Activated gamma-delta T cell treated with anti-CD3 and anti-CD28 coated beads, Interleukin-2, amount 50 U/mL, for 16 hours (primary cell): ENCODE measurements around the gene APCDD1.
"Not testable (repeated sequence)": the region's sequence is repeated elsewhere in the genome, so short reads cannot be mapped to it uniquely, and the experiment has no call there.

Experiments used
- DNase-seq: peaks from one replicate; pipeline ENCODE4 v3.0.0-alpha.2; 2020; ENCODE audit warnings: low read depth

APCDD1 gene

GRCh38 chr18:10495936-10496335 is 41.5 kb downstream of the APCDD1 start:
- no peak for DNase-seq

GRCh38 chr18:10497206-10497749 is 42.8 kb downstream of the APCDD1 start:
- DNase-seq, result no peak

GRCh38 chr18:10499230-10499629 is 44.8 kb downstream of the APCDD1 start:
- no peak for DNase-seq

DNA sequence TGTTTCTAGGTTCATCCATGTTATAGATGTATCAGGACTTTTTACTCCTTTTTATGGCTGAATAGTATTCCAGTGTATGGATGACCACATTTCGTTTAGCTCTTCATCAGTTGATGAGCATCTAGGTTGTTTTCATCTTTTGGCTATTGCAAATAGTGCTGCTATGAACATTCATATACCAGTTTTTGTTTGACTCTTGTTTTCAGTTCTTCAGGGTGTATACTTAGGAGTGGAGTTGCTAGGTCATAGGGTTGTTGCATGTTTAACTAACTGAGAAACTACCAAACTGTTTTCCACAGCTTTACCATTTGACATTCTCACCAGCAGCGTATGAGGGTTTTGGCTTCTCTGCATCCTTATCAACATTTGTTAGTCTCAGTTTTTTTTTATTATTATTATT is 45.6 kb downstream of the APCDD1 start:
- DNase-seq, result no peak

DNA sequence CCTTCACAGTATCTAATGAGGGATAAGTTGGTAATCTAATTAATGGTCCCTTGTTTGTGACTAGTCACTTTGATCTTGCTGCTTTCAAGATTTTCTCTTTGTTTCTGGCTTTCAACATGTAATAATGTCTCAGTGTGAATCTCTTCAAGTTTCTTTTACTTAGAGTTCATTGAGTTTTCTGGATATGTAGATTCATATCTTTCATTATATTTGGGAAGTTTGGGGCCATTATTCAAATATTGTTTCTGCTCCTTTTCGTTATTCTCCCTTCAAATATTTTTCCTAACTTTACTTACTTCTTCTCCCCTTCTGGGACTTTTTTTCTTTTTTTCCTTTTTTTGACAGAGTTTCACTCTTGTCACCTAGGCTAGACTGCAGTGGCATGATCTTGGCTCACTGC is 50.3 kb downstream of the APCDD1 start:
- no peak for DNase-seq

DNA sequence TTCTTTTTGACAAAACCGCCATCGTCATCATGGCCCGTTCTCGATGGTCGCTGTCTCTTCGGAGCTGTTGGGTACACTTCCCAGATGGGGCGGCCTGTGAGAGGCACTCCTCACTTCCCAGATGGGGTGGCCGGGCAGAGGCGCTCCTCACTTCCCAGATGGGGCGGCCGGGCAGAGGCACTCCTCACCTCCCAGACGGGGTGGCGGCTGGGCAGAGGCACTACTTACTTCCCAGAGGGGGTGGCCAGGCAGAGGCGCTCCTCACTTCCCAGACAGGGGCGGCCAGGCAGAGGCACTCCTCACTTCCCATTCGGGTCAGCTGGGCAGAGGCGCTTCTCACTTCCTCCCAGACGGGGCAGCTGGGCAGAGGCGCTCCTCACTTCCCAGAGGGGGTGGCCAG is 51.5 kb downstream of the APCDD1 start:
- DNase-seq, result not testable (repeated sequence)

- no peak for DNase-seq
Measured at GRCh38 chr18:10508591-10508990, 54.2 kb downstream of the APCDD1 start.

- DNase-seq, result no peak
Measured at GRCh38 chr18:10511236-10511635, 56.8 kb downstream of the APCDD1 start.

DNA sequence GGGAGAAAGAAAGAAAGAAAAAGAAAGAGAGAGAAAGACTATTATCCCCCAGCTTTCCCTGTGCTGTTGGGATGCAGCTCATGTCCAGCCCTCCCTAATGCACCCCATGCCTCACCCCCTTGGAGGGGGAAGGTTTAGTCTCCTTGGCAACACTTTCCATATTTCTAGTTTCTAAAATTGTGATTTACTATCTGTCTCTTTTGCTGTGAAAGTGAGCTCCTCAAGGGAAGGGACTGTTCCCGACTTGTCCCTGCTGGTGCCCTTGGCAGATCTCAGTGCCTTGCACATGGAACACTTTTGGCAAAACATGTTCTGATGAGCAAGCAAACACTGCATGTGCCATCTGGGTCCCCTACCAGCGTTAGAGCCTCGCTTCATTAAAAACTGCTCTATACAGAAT is 59.6 kb downstream of the APCDD1 start:
- DNase-seq, result no peak

- no peak for DNase-seq
Measured at GRCh38 chr18:10514601-10515000, 60.2 kb downstream of the APCDD1 start.

DNA sequence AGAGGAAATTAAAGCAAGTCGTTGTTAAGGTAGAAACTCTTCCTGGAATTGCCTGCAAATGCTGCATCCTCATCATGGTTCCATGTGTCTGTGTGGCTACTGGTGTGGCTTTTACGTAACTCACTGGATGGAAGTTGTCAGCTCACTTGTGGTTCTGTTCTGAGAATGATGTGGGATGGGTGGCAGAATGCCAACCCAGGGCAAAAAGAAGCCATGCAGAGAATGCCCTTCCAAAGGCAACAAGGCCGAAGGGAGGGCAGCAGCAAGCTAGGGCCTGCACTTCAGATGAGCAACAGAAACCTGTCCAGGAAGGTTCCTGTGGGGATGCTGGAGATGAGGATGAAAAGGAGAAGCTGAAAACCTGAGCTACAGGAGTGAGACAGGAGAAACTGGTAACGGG is 61.0 kb downstream of the APCDD1 start:
- no peak for DNase-seq

DNA sequence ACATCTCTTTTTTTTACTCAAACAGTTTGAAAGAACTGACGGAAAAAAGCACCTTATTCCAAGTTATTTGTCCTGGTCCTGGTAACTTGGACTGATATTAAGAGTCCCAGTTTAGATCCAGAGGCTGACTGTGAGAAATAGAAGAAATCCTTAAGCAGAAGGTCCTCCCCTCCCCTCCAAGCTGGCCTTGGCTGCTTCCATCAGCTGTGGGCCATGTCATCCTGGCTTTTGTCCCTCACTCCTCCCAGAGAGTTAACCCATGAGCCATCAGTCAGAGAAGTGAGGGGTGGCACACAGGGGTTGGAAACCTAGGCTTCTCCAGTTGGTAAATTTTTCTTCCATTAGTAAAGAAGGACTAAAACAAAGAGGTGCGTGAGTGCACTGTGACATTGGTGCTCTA is 61.6 kb downstream of the APCDD1 start:
- DNase-seq, result no peak

DNA sequence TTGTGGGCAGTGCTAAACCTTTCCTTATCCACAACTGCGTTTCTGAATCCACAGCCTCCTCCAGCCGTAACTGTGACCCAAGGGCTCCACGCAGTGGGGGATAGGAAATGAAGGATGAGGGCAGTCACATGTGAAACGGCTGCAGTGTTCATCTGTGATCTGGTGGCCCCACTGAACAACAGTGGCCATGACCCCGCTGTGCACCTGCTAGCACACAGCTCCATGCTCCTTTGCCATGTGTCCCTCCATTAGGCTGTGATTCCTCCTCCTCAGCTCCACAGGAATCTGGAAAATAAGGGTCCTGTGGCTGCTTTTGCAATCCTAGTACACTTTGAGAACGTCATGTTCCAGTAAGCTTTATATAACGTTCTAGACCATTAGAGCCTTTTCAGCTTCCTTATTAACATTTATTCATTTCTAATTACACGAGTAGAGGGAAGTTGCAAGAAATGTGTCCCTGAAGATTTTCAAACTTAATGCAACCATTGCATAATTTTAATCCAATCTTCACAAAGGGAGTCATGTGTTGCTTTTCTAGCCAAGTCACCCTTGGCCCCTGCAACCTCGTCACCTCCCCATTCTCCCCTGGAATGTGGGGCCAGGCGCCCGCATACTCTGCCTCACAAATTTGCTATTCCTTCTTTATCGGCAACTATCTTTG is 64.3 kb downstream of the APCDD1 start:
- no peak for DNase-seq

- DNase-seq, result no peak
Measured at GRCh38 chr18:10519366-10519765, 64.9 kb downstream of the APCDD1 start.

DNA sequence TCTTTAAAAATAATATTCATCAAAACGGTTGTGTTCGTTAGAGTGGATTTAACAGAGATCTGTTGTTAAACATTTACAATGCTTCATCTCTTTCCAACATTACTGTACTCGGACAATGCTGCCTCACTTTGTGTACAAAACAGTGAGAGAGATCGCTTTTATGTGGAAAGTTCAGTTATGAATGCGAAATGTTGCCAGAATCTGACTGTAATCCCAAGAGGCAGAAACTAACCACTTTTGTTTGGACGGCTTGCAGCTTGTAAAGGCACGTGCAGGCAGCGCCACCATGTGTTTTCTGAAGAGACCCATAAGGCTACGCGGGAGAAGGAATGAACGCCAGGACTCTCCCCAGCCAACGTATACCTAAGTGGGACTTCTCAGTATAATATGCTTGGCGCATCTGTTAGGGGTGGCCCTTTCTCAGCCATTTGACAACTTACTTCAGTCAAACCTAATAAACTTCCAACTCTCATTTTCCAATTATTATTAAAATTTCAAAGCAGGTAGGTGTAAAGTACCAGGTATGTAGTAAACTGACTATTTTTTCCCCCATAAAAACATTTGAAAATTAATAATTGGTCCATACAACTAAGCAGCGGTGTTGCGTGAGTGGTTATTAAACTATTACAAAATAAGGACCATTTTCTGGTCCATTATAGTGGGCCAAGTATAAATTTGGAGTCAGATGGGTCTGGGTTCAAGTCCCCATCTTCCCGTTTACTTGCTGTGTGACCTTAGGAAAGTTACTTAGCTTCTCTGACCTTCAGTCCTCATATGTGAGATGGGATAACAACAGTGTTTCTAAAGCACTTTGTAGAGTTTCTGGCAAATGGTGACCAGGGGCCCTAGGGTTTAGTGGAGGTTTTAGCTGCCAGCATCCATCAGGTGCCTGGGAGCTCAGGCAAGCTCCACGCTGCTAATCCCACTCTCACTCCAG is 65.8 kb downstream of the APCDD1 start:
- peak; percentile 27 for DNase-seq

DNA sequence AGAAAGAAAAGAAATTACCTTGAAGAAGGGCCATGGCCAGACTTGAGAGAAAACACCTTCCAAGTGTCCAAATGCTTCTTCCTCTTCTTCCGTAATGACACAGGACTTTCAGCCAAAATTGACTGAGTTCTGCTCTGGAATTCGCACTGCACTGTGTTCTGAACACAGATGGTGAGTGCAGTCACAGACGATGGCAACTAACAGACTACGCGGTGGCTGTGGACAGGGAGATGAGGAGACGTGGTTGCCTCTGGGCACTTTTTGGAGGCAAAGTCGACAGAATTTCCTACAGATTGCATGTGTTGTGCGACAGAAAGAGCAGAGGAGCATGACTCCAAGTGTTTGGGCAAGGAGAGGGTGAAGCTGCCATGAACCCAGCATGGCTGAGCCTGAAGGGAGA is 67.1 kb downstream of the APCDD1 start:
- no peak for DNase-seq

DNA sequence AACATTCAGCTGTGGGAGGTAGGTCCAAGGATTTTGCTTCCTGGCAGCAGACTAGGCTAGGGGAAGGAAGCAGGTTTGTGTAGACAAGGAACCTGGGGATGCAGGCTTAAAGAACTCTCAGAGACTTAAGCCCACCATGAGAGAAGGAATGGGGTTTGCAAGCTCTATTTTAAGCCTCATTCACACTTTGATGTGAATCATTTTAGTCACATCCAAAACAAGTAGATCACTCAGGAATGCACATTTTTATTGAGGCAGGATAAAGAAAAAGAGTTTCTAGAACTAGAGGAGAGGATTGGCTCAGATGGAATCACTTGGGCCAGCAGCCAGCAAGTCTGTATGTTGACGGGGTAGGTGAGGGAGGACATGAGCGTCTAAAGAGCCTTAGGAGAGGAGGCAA is 68.1 kb downstream of the APCDD1 start:
- DNase-seq, result no peak

GRCh38 chr18:10523544-10523943 is 69.1 kb downstream of the APCDD1 start:
- DNase-seq, result no peak

DNA sequence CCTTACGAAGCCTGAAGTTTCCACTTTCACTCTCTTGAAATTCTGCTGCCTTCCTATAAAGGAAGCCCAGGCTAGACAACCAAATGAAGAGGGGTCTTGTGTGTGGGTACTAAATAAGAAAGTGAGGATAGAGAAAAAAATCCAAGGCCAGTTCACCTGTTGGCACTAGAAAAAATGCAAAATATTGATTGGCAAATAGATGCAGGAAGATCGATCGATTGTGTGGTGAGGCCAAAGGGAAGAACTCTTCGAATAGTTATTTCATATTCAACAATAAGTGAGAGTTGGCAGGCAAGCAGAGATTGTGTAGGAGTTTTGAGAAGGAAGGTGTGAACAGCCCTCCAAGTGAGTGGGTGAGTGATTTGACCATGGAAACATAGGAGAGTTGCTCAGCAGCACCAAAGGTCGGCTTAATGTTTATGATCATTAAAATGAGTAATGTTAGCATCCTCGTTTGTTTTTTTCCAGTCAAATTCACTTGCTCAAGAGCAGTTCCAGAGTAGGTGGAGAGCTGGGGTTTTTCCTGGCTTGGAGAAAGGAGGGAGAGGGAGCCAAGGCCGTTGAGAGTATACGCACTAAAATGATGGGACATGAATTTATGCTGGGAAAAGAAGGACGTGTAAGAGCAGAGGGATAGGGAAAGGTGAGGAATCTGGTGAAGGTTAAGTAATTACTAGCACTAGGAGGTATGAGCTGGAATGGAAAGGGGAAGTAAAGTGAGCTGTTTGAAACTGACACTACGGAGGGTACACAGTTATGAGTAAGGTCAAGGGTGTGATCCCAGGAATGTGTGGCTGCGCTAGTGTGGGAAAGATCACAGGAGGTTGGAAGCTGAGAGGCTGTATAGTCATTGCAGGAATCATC is 70.3 kb downstream of the APCDD1 start:
- no peak for DNase-seq

DNA sequence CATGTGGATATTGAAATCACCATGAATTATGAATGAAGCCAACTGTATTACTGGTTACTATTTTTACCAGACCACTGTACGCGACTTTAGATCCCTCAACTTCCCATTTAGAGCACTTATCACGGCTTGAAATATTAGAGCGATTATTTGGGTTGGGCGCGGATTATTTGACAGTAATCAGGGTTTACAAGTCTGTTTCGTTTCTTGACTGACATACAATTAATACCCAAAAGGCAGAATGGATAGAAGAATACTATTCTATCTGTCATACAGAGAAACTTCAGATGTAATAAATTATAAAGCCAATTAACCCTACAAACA is 70.9 kb downstream of the APCDD1 start:
- DNase-seq, result no peak

GRCh38 chr18:10525697-10526560 is 71.5 kb downstream of the APCDD1 start, which contains the start of gene NAPG:
NAPG (plus strand) TSS chr18:10526027; CDS start chr18:10526103, 76 bp downstream.
- peak; percentile 82 for DNase-seq
